H9 (cell line): ENCODE data around the gene SYCE3. TPM values are rescaled to one million over a fixed set of nuclear protein-coding genes. Genes with fewer than 3 reads are reported as not detected.

Experiments
- DNase-seq: peaks from one replicate; pipeline ENCODE4 v3.0.0-alpha.2; 2017
- H2AFZ ChIP-seq: one replicate; pipeline ENCODE4 v1.6.1; 2013; ENCODE audit warnings: mild to moderate bottlenecking, low read length, control low read depth, moderate library complexity
- H2AK5ac ChIP-seq: 2 replicates; pipeline ENCODE4 v1.6.1; 2013; ENCODE audit warnings: low read length, control low read depth, mixed read lengths; ENCODE audit not compliant: insufficient read length
- H2BK120ac ChIP-seq: one replicate; pipeline ENCODE4 v1.6.1; 2013; ENCODE audit warnings: low read depth, mild to moderate bottlenecking, low read length, control low read depth, inconsistent platforms; ENCODE audit not compliant: poor library complexity, severe bottlenecking
- H2BK12ac ChIP-seq: 2 replicates; pipeline ENCODE4 v1.6.1; 2013; ENCODE audit warnings: low read length, control low read depth, mixed read lengths, low read depth; ENCODE audit not compliant: insufficient read length
- H2BK15ac ChIP-seq: 2 replicates; pipeline ENCODE4 v1.6.1; 2013; ENCODE audit warnings: low read depth, low read length, control low read depth
- H2BK20ac ChIP-seq: one replicate; pipeline ENCODE4 v1.6.1; 2013; ENCODE audit warnings: low read depth, mild to moderate bottlenecking, low read length, control low read depth, inconsistent platforms; ENCODE audit not compliant: poor library complexity, severe bottlenecking
- H2BK5ac ChIP-seq: 2 replicates; pipeline ENCODE4 v1.6.1; 2013; ENCODE audit warnings: low read length, control low read depth, mixed read lengths; ENCODE audit not compliant: insufficient read length
- H3K14ac ChIP-seq: 2 replicates; pipeline ENCODE4 v1.6.1; 2013; ENCODE audit warnings: low read length, control low read depth; ENCODE audit not compliant: insufficient read depth
- H3K18ac ChIP-seq: 2 replicates; pipeline ENCODE4 v1.6.1; 2013; ENCODE audit warnings: low read depth, mild to moderate bottlenecking, mixed read lengths, low read length, control low read depth; ENCODE audit not compliant: insufficient read length
- H3K23ac ChIP-seq: 2 replicates; pipeline ENCODE4 v1.6.1; 2013; ENCODE audit warnings: low read length, control low read depth, mixed read lengths, low read depth; ENCODE audit not compliant: insufficient read length
- H3K23me2 ChIP-seq: 2 replicates; pipeline ENCODE4 v1.6.1; 2013; ENCODE audit warnings: low read depth, mild to moderate bottlenecking, mixed read lengths, low read length, control low read depth; ENCODE audit not compliant: insufficient read length, poor library complexity, severe bottlenecking
- H3K27ac ChIP-seq: 2 replicates; pipeline ENCODE4 v1.5.1; 2013; ENCODE audit warnings: low read length, control low read depth, mixed read lengths, low read depth; ENCODE audit not compliant: insufficient read length
- H3K27me3 ChIP-seq: 2 replicates; pipeline ENCODE4 v1.6.1; 2013; ENCODE audit warnings: low read length, control low read depth, inconsistent platforms; ENCODE audit not compliant: insufficient read depth
- H3K4ac ChIP-seq: 2 replicates; pipeline ENCODE4 v1.6.1; 2013; ENCODE audit warnings: low read depth, mild to moderate bottlenecking, control low read depth, inconsistent platforms, low read length, moderate library complexity
- H3K4me1 ChIP-seq: 2 replicates; pipeline ENCODE4 v1.6.1; 2013; ENCODE audit warnings: low read length, control low read depth, inconsistent platforms; ENCODE audit not compliant: insufficient read depth
- H3K4me2 ChIP-seq: 2 replicates; pipeline ENCODE4 v1.6.1; 2013; ENCODE audit warnings: low read length, control low read depth, mixed read lengths; ENCODE audit not compliant: insufficient read length, insufficient read depth
- H3K56ac ChIP-seq: 2 replicates; pipeline ENCODE4 v1.6.1; 2013; ENCODE audit warnings: low read depth, mild to moderate bottlenecking, mixed read lengths, low read length, control low read depth; ENCODE audit not compliant: insufficient read length
- H3K79me1 ChIP-seq: 2 replicates; pipeline ENCODE4 v1.6.1; 2013; ENCODE audit warnings: low read depth, mild to moderate bottlenecking, moderate library complexity, low read length, control low read depth, inconsistent platforms; ENCODE audit not compliant: insufficient read depth, poor library complexity, severe bottlenecking
- H3K79me2 ChIP-seq: 2 replicates; pipeline ENCODE4 v1.6.1; 2013; ENCODE audit warnings: low read length, control low read depth, inconsistent platforms; ENCODE audit not compliant: insufficient read depth
- H3K9ac ChIP-seq: 2 replicates; pipeline ENCODE4 v1.6.1; 2013; ENCODE audit warnings: low read length, control low read depth, mixed read lengths; ENCODE audit not compliant: insufficient read length; ENCODE audit errors: extremely low read depth
- H3K9me3 ChIP-seq: one replicate; pipeline ENCODE4 v1.6.1; 2013; ENCODE audit warnings: low read depth, low read length, inconsistent platforms; ENCODE audit not compliant: control insufficient read depth
- H3T11ph ChIP-seq: one replicate; pipeline ENCODE4 v1.6.1; 2013; ENCODE audit warnings: mild to moderate bottlenecking, low read length, control low read depth, inconsistent platforms
- H4K20me1 ChIP-seq: one replicate; pipeline ENCODE4 v1.6.1; 2013; ENCODE audit not compliant: control insufficient read depth, insufficient read length, insufficient read depth
- H4K5ac ChIP-seq: 2 replicates; pipeline ENCODE4 v1.6.1; 2013; ENCODE audit warnings: low read depth, mild to moderate bottlenecking, mixed read lengths, low read length, control low read depth; ENCODE audit not compliant: insufficient read length
- H4K8ac ChIP-seq: replicated peaks from 2 replicates; pipeline ENCODE4 v1.6.1; 2013; ENCODE audit warnings: low read length, control low read depth, mixed read lengths, low read depth; ENCODE audit not compliant: insufficient read length
- H4K91ac ChIP-seq: 2 replicates; pipeline ENCODE4 v1.6.1; 2013; ENCODE audit warnings: low read depth, mild to moderate bottlenecking, moderate library complexity, mixed read lengths, low read length, control low read depth; ENCODE audit not compliant: insufficient read length
- H3K27ac Mint-ChIP-seq, 3 experiments: 2 replicates in 2 of 3; 3 replicates in 1 of 3; pipeline ENCODE4 v1.8.0; 2020 to 2021; ENCODE audit warnings: mixed read lengths in 3 of 3, mild to moderate bottlenecking in 1 of 3, moderate library complexity in 1 of 3
- H3K27me3 Mint-ChIP-seq: 2 replicates; pipeline ENCODE4 v1.8.0; 2021; ENCODE audit warnings: low read depth, mild to moderate bottlenecking, moderate library complexity, mixed read lengths
- H3K36me3 Mint-ChIP-seq, 3 experiments: 2 replicates in 2 of 3; 3 replicates in 1 of 3; pipeline ENCODE4 v1.8.0; 2020 to 2021; ENCODE audit warnings: low read depth in 3 of 3, mixed read lengths in 3 of 3; ENCODE audit not compliant: insufficient read depth in 1 of 3
- H3K4me1 Mint-ChIP-seq, 2 experiments: 2 replicates each; pipeline ENCODE4 v1.8.0; 2020; ENCODE audit warnings: mixed read lengths in 2 of 2
- H3K4me3 Mint-ChIP-seq, 2 experiments: 2 replicates in 1 of 2; 3 replicates in 1 of 2; pipeline ENCODE4 v1.8.0; 2020 to 2021; ENCODE audit warnings: mild to moderate bottlenecking in 2 of 2, mixed read lengths in 2 of 2, moderate library complexity in 1 of 2
- H3K9me3 Mint-ChIP-seq, 2 experiments: 2 replicates in 1 of 2; 3 replicates in 1 of 2; pipeline ENCODE4 v1.8.0; 2020; ENCODE audit warnings: mild to moderate bottlenecking in 2 of 2, mixed read lengths in 2 of 2, moderate library complexity in 1 of 2
- whole genome bisulfite sequencing: extraction: QIAGEN DNeasy Blood & Tissue Kit; methylation state at CpG from one replicate; pipeline ENCODE4 v1.1.7; 2013; ENCODE audit warnings: missing lambda C conversion rate, low lambda C conversion rate, mixed read lengths; ENCODE audit not compliant: insufficient read length; ENCODE audit errors: extremely low coverage; 5-methylcytosine and 5-hydroxymethylcytosine counted together
- total RNA-seq: library from RNA; stranded (reverse); gene quantifications from 2 replicates; pipeline ENCODE4 v1.2.1, GENCODE V29; 2021
- TF ChIP-seq, protein P1 (sequence below): fragments of 200-600 bp; sonication (generic); conservative IDR thresholded peaks from 3 replicates; pipeline ENCODE4 v1.8.0; 2021; ENCODE audit warnings: antibody characterized with exemption, mild to moderate bottlenecking

The SYCE3 gene
- total RNA-seq, 1 experiment from 2014 or later: 0.85 TPM

DNA sequence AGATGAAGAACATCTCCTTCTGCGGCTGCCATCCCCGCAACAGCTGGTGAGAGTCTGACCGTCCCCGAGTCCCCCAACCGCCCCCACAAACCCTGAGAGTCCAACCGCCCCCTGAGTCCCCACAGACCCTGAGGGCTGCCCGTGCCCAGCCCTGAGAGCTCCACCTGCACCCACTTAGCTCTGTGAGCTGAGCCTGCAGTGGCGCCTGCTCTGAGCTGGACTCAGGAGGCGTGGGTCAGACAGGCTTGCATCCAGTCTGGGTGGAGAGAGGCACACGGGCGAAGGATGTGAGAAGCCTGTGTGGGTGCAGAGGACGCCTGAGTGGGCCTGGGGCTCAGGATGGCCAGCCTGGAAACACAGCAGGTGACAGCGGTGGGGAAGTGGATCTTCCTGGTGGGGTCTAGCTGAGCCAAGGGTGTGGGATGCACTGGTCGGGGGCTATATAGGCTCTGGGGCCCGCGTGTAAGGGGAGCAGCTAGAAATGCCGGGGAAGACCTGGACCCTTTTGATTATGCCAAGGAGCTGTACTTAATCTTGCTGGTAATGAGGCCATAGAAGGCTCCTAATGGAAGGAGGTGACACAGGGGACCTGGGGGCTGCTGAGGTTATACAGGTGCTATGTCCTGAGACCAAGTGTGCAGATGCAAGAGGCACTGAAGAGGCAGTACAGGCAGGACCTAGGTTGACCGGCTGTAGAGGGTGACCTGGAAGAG is 44.4 kb upstream of the SYCE3 start:
- Histone ChIP-seq H3K27ac (no peak overlapping the region), H4K20me1 (no peaks in the 10 kb centered on the region), H3K4me2 (no peak overlapping the region), H2BK5ac (no peak overlapping the region), H4K91ac (no peak overlapping the region), H3K14ac (no peak overlapping the region), H2AFZ (no peak overlapping the region), H3K9me3 (no peaks in the 10 kb centered on the region), H2BK12ac (no peak overlapping the region), H3K18ac (no peak overlapping the region), H2AK5ac (no peak overlapping the region), H3K79me1 (no peaks in the 10 kb centered on the region), H3K4me1 (no peaks in the 10 kb centered on the region), H3K23me2 (peaks cover 5% of the 10 kb centered on the region), H2BK20ac (no peak overlapping the region), H3K23ac (no peak overlapping the region), H3K4ac (no peak overlapping the region), H3K9ac (no peak overlapping the region), H2BK15ac (no peak overlapping the region), H3K56ac (no peak overlapping the region), H4K5ac (no peak overlapping the region), H4K8ac (no peak overlapping the region), H3T11ph (no peak overlapping the region), H3K79me2 (no peaks in the 10 kb centered on the region), H3K27me3 (no peaks in the 10 kb centered on the region; the same call in 1 of the 2 replicates), H2BK120ac (no peak overlapping the region)
- DNase-seq: no peak
- Mint-ChIP-seq H3K27me3 (peaks cover 33% of the 10 kb centered on the region), H3K4me1 (peaks cover 3% of the 10 kb centered on the region in 2 experiments), H3K4me3 (no peak overlapping the region), H3K36me3 (no peaks in the 10 kb centered on the region; a peak in 1 of 7 replicates), H3K27ac (peak overlapping the region in 1 of 3 experiments; percentile 75; a peak in 1 of 7 replicates), H3K9me3 (no peaks in the 10 kb centered on the region)
- TF ChIP-seq, protein P1, sequence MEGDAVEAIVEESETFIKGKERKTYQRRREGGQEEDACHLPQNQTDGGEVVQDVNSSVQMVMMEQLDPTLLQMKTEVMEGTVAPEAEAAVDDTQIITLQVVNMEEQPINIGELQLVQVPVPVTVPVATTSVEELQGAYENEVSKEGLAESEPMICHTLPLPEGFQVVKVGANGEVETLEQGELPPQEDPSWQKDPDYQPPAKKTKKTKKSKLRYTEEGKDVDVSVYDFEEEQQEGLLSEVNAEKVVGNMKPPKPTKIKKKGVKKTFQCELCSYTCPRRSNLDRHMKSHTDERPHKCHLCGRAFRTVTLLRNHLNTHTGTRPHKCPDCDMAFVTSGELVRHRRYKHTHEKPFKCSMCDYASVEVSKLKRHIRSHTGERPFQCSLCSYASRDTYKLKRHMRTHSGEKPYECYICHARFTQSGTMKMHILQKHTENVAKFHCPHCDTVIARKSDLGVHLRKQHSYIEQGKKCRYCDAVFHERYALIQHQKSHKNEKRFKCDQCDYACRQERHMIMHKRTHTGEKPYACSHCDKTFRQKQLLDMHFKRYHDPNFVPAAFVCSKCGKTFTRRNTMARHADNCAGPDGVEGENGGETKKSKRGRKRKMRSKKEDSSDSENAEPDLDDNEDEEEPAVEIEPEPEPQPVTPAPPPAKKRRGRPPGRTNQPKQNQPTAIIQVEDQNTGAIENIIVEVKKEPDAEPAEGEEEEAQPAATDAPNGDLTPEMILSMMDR: no peak
- no CpG with 5 or more reads among the region's 18 CpGs for WGBS
